Embryonic facial prominence (tissue), 1 donor: ENCODE results near the gene FGF8.
A peak's percentile ranks its signal among the peaks of the same experiment; 100 is the strongest.

ENCODE experiments used
- DNase-seq: peaks from one replicate; pipeline ENCODE4 v3.0.0-alpha.2; 2016; ENCODE audit errors: extremely low spot score

Gene FGF8

GRCh38 chr10:101769541-101770180 lies 6.3 kb downstream of the FGF8 start:
- DNase-seq: no peak

- DNase-seq: no peak
Measured at GRCh38 chr10:101768791-101769170, 7.1 kb downstream of the FGF8 start.

DNA sequence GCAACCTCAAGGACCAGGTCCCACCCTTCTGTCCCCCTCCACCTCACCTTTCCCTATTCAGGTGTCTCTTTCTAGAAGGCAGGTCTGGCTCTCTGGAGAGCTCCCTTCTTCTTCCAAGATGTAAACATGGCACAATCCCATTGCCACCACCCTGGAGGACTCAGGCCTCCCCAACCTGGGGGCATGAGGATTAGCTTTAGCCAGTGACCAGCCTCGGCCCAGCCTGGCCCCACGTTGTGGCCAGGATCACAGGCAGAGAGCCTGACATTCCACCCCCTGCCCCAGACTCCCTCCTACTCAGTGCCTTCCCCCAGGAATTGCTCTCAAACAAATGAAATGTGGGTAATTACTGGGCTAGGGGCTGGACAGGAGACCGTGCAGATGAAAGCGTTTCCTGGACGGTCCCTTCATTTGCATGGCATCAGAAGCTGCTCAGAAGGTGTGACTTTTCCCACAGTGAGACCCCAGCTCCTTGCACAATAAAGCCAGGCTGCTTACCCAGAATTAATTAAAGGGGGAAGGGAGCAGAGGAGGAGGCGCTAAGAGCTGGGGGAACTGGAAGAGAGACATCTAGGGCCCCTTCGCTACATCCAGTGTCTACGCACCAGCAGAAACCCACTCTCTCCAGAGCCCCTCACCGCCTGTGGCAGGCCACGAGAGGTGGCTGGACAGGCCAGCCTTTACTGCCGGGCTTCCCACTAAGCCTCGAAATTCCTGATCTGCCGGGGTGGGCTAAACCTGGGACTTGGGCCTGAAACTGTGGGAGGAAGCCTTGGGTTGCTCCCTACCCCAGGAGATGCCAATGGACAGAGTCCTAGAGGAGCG lies 7.7 kb downstream of the FGF8 start:
- no peak for DNase-seq

- no peak for DNase-seq
Measured at GRCh38 chr10:101767600-101767945, 8.3 kb downstream of the FGF8 start.

- no peak for DNase-seq
Measured at GRCh38 chr10:101766753-101767599, 8.9 kb downstream of the FGF8 start.

DNA sequence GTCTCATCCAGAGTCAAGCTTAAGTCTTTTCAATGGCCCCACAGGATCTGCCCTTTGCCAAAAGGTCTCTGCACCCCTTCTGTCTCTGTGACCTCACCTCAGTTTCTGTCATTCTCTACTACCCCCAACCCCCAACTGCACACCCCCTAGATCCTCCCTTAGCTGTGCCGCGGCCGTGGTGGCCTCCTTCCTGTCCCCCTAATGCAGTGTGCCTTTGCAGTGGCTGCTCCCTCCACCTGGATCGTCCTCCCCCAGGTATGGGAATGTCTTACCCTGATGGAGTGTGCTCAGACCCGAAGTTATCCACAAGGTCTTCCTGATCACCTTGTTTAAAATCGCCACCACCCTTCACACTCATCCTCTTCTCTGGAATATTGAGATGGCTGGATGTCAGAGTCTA lies 9.6 kb downstream of the FGF8 start:
- DNase-seq: no peak

GRCh38 chr10:101763141-101763846 lies 12.6 kb downstream of the FGF8 start:
- no peak for DNase-seq

DNA sequence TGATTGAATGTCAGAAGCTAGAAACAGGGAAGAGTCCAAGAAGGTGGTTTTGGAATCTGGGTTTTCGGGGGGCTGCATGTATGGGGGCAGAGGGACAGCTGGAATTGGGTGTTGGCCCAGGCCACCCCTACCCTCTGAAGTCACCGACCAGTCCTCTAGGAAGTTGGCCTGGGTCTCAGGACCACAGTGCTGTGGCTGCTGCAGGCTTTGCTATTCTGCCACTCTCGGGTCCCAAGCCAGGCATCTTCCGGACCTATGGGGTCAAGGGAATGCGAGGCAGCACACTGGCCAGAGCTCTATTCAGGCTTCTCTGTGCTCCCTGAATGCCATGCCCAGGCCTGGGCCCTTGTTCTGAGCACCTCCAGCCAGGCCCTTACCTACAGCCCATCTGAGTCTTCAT lies 13.2 kb downstream of the FGF8 start:
- DNase-seq: no peak

GRCh38 chr10:101761226-101761625 lies 14.7 kb downstream of the FGF8 start:
- no peak for DNase-seq

GRCh38 chr10:101760510-101760909 lies 15.4 kb downstream of the FGF8 start:
- no peak for DNase-seq

DNA sequence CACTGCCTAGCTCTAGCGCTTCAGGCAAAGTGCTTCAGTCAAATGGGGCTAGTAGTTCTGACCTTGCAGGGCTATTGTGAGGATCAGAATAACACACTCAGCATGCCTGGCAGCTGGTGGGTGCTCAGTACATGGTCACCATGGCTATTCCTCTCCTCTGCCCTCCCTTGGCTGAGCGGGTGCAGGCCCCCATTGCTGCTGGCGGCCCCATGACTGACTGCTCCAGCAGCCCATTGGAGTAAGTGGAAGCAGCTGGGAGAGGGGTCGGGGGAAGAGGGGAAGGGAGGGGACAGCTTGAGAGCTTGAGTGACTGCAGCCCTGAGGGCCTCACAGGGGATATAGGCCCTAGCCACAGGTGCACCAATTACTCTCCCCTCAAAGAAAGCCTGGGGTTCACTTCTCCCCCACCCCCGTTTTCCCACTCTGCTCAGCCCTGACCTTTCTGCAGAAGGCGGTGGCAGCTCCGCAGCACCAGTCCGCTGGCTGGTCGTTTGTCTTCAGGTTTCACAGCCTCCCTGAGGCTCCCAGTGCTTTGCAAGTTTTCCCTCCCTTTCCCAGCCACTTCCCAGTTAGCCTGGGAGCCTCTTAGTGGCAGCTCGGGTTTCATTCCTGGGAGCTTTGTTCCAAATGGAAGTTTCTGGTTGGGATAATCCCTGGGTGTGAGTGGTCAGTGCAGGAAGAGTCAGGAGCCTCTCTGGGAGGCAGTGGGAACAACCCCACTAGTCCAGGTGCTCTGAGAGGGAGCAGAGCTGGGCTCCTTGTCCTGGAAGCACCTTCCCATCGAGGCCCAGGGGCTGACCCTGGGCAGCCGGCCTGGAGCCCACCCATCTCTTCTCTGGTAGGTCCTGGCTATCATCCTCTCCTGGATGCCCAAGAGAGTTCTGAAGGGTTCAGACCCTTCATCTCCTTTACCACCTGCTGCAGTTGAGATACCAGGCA lies 16.3 kb downstream of the FGF8 start:
- DNase-seq: no peak

GRCh38 chr10:101758858-101759257 lies 17.1 kb downstream of the FGF8 start:
- DNase-seq: no peak

GRCh38 chr10:101752241-101752640 lies 23.7 kb downstream of the FGF8 start:
- peak; percentile 2 for DNase-seq

- no peak for DNase-seq
Measured at GRCh38 chr10:101749047-101750016, 26.6 kb downstream of the FGF8 start.

GRCh38 chr10:101748496-101748895 lies 27.4 kb downstream of the FGF8 start:
- DNase-seq: no peak

GRCh38 chr10:101745074-101745696 lies 30.7 kb downstream of the FGF8 start:
- DNase-seq: no peak

- no peak for DNase-seq
Measured at GRCh38 chr10:101744267-101744666, 31.6 kb downstream of the FGF8 start.

GRCh38 chr10:101741938-101742337 lies 34.0 kb downstream of the FGF8 start:
- DNase-seq: no peak

- DNase-seq: no peak
Measured at GRCh38 chr10:101736666-101737065, 39.2 kb downstream of the FGF8 start.
